ENCODE results near the gene RAVER1. TPM values are rescaled to one million over a fixed set of nuclear protein-coding genes. Genes with fewer than 3 reads are reported as not detected.

RAVER1 gene
- total RNA-seq, 4 donors from 2014 or later: 23.7 to 42.2 (median 30.2) TPM

DNA sequence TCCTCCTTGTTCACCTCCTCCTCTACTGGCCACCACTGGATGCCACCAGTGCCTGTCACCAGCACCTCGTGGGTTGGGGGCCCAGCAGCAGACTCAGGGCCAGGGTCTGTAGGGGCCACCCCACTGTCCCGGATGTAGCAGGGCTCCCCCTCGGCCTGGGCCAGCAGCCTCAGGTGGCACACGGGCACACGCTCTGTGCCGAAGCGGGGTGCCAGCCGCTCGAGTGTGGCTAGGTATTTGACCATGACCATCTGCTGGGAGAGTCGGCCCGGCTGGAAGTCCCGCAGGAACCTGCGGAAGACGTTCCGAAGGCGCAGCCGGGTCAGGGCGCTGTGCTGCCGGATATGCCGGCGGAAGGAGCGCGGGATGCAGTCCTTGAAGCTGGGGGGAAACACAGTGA, 32.2 kb upstream of the RAVER1 start:
- Histone ChIP-seq H3K27ac (replicated peaks in 1 of 4) (no peak overlapping the region), H3K9me3 (no peaks in the 10 kb centered on the region), H3K4me1 (no peaks in the 10 kb centered on the region), H3K27me3 (no peaks in the 10 kb centered on the region), H3K4me3 (no peak overlapping the region), H3K36me3 (peaks cover 66 to 100% (median 96%) of the 10 kb centered on the region in 4 donors)
- TF ChIP-seq POLR2AphosphoS5 (IDR thresholded peaks at IDR 0.05): no peak
- intact Hi-C loops (cut with DNase I): no loop called here
- WGBS: 94% methylated on average over 22 of the region's 23 CpGs
- DNase-seq (ENCODE audit: extremely low spot score): no peak

DNA sequence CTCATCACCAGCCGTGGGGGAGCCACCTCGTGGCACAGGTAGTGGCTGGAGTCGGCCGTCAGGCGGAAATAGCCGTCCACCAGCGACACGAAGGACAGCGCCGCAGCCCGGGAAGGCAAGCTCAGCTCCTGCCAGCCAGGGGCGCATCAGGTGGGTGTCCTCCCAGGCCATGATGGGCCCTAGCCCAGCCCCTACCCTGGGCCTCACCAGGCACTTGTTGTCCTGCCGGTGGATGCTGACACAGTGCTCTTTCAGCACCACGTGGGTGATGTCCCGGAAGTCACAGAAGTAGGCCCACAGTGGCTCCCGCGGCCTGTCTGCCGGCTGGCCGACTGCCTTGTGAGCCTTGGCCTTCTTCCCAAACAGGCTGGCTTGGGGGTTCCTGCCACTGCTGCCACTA, 31.3 kb upstream of the RAVER1 start:
- 92% methylated on average over 9 of the region's 19 CpGs for WGBS
- Histone ChIP-seq H3K9me3 (no peaks in the 10 kb centered on the region), H3K4me1 (no peaks in the 10 kb centered on the region), H3K27me3 (no peaks in the 10 kb centered on the region), H3K27ac (replicated peaks in 1 of 4) (no peak overlapping the region), H3K36me3 (peaks cover 59 to 100% (median 97%) of the 10 kb centered on the region in 4 donors), H3K4me3 (no peak overlapping the region)
- intact Hi-C loops (cut with DNase I): no loop called here
- DNase-seq (ENCODE audit: extremely low spot score): no peak
- TF ChIP-seq CTCF (IDR thresholded peaks at IDR 0.05) (no peak), POLR2A (IDR thresholded peaks at IDR 0.05; ENCODE audit: low read depth) (no peak), EP300 (IDR thresholded peaks at IDR 0.05) (no peak), POLR2AphosphoS5 (IDR thresholded peaks at IDR 0.05) (no peak)

GRCh38 chr19:10363789-10364281, 30.5 kb upstream of the RAVER1 start:
- H3K4me1 ChIP-seq: no peaks in the 10 kb centered on the region
- no peaks in the 10 kb centered on the region for H3K27me3 ChIP-seq
- no peak overlapping the region for H3K27ac ChIP-seq (replicated peaks in 1 of 4)
- H3K36me3 ChIP-seq: peaks cover 55 to 100% (median 98%) of the 10 kb centered on the region in 4 donors
- no peak for TF ChIP-seq POLR2AphosphoS5 (IDR thresholded peaks at IDR 0.05)
- TF ChIP-seq CTCF (IDR thresholded peaks at IDR 0.05): no peak
- no peak for DNase-seq (ENCODE audit: extremely low spot score)
- no peaks in the 10 kb centered on the region for H3K9me3 ChIP-seq
- intact Hi-C loops (cut with DNase I): no loop called here
- H3K4me3 ChIP-seq: no peak overlapping the region
- WGBS: 93% methylated on average over 8 of the region's 12 CpGs

- TF ChIP-seq POLR2AphosphoS5 (IDR thresholded peaks at IDR 0.05) (no peak), EP300 (IDR thresholded peaks at IDR 0.05) (no peak), CTCF (IDR thresholded peaks at IDR 0.05) (no peak), POLR2A (IDR thresholded peaks at IDR 0.05; ENCODE audit: low read depth) (no peak)
- WGBS: 88% methylated on average over 3 of the region's 18 CpGs
- DNase-seq (ENCODE audit: extremely low spot score): no peak
- Histone ChIP-seq H3K27me3 (no peaks in the 10 kb centered on the region), H3K36me3 (peaks cover 57 to 100% (median 98%) of the 10 kb centered on the region in 4 donors), H3K9me3 (no peaks in the 10 kb centered on the region), H3K4me1 (no peaks in the 10 kb centered on the region), H3K27ac (replicated peaks in 1 of 4) (no peak overlapping the region), H3K4me3 (no peak overlapping the region)
- intact Hi-C loops (cut with DNase I): no loop called here
Measured at GRCh38 chr19:10362259-10362658, 28.9 kb upstream of the RAVER1 start.

- WGBS: 81% methylated on average over 12 of the region's 16 CpGs
- intact Hi-C loops (cut with DNase I): no loop called here
- peaks cover 51 to 100% (median 98%) of the 10 kb centered on the region in 4 donors for H3K36me3 ChIP-seq
Measured at GRCh38 chr19:10361569-10362011, 28.3 kb upstream of the RAVER1 start.

More at GRCh38 chr19:10361569-10362011, 28.3 kb upstream of the RAVER1 start:
- no peaks in the 10 kb centered on the region for H3K4me1 ChIP-seq
- TF ChIP-seq POLR2A (IDR thresholded peaks at IDR 0.05; ENCODE audit: low read depth) (no peak), POLR2AphosphoS5 (IDR thresholded peaks at IDR 0.05) (no peak), CTCF (IDR thresholded peaks at IDR 0.05) (no peak), EP300 (IDR thresholded peaks at IDR 0.05) (no peak)
- no peak for DNase-seq (ENCODE audit: extremely low spot score)
- H3K4me3 ChIP-seq: no peak overlapping the region
- no peaks in the 10 kb centered on the region for H3K27me3 ChIP-seq
- no peak overlapping the region for H3K27ac ChIP-seq (replicated peaks in 1 of 4)
- no peaks in the 10 kb centered on the region for H3K9me3 ChIP-seq
